ENCODE data around the gene ADGRD1.
A peak's percentile ranks its signal among the peaks of the same experiment; 100 is the strongest.
"Not testable (repeated sequence)": the region's sequence is repeated elsewhere in the genome, so short reads cannot be mapped to it uniquely, and the experiment has no call there.

ADGRD1 gene

GRCh38 chr12:131058700-131059099, 105.0 kb downstream of the ADGRD1 start:
- peak; percentile 11 for DNase-seq

GRCh38 chr12:131060011-131060703, 106.5 kb downstream of the ADGRD1 start:
- peak; percentile 9 for DNase-seq

GRCh38 chr12:131061041-131061806, 107.5 kb downstream of the ADGRD1 start:
- DNase-seq, result peak; percentile 18

GRCh38 chr12:131063413-131063812, 109.7 kb downstream of the ADGRD1 start:
- DNase-seq, result peak; percentile 13

- DNase-seq, result no peak
Measured at GRCh38 chr12:131063960-131064359, 110.3 kb downstream of the ADGRD1 start.

GRCh38 chr12:131065279-131065678, 111.6 kb downstream of the ADGRD1 start:
- peak; percentile 15 for DNase-seq

GRCh38 chr12:131065801-131066200, 112.1 kb downstream of the ADGRD1 start:
- no peak for DNase-seq

- peak; percentile 28 for DNase-seq
Measured at GRCh38 chr12:131066207-131066885, 112.6 kb downstream of the ADGRD1 start.

- DNase-seq, result peak; percentile 15
Measured at GRCh38 chr12:131066886-131067490, 113.3 kb downstream of the ADGRD1 start.

GRCh38 chr12:131067981-131068851, 114.5 kb downstream of the ADGRD1 start:
- peak; percentile 40 for DNase-seq

GRCh38 chr12:131068926-131069720, 115.4 kb downstream of the ADGRD1 start:
- peak; percentile 18 for DNase-seq

- peak; percentile 11 for DNase-seq
Measured at GRCh38 chr12:131070136-131070535, 116.4 kb downstream of the ADGRD1 start.

GRCh38 chr12:131070668-131071067, 117.0 kb downstream of the ADGRD1 start:
- DNase-seq, result peak; percentile 16

GRCh38 chr12:131071234-131071820, 117.6 kb downstream of the ADGRD1 start:
- DNase-seq, result peak; percentile 13

GRCh38 chr12:131071950-131072349, 118.2 kb downstream of the ADGRD1 start:
- DNase-seq, result not testable (repeated sequence)

- peak; percentile 6 for DNase-seq
Measured at GRCh38 chr12:131072451-131073230, 118.9 kb downstream of the ADGRD1 start.

- peak; percentile 85 for DNase-seq
Measured at GRCh38 chr12:131074221-131075083, 120.7 kb downstream of the ADGRD1 start.

- no peak for DNase-seq
Measured at GRCh38 chr12:131075194-131075593, 121.5 kb downstream of the ADGRD1 start.

- DNase-seq, result peak; percentile 13
Measured at GRCh38 chr12:131075611-131076010, 121.9 kb downstream of the ADGRD1 start.
